AG10803 (cell line): ENCODE measurements around the gene EPS8L2.

Experiments used
- DNase-seq: peaks from one replicate; pipeline ENCODE4 v3.0.0; 2010; ENCODE audit warnings: low read depth
- H3K4me3 ChIP-seq: 2 replicates; pipeline ENCODE4 v1.5.1; 2011; ENCODE audit warnings: mild to moderate bottlenecking, low read length, control low read depth
- TF ChIP-seq, protein P1 (sequence below): conservative IDR thresholded peaks from 2 replicates; pipeline ENCODE4 v1.5.1; 2011; ENCODE audit warnings: mild to moderate bottlenecking, low read length, control low read depth, inconsistent platforms

EPS8L2 gene

DNA sequence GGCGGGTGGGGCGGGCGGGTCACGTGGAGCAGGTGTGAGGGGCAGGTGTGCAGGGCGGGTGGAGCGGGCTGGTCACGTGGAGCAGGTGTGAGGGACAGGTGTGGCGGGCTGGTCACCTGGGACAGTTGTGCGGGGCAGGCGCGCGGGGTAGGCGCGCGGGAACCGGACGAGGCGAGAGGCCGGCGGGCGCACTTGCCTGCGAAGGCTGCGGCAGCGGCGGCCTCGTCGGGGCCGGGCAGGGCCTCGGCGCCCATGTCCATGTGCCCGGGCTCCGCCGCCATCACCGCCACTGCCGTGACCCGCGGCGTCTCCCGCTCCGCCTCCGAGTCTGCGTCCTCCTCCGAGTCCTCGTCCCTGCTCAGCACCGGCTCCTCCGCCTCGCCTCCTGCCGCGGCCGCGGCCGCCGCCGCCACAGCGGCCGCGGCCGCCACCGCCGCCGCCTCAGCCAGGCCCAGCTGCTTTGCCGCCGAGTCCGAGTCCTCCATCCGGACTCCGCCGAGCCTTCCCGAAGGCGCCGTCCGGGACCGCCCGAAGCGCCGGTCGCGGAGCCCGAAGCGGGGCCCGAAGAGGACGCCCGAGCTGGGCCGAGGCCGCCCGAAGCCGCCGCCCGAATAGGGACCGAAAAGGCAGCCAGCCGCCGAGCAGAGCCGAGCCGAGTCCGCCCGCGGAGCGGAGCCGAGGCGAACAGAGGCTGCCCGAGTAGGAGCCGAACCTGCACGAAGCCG, 11.3 kb upstream of the EPS8L2 start, which contains the start of gene DEAF1:
Gene DEAF1 (minus strand): TSS at position 660 of the 725 bp plus-strand sequence. CDS start 175 bp downstream, at position 485.
- peak; percentile 94 for DNase-seq
- peak within 1 kb of the TSS; percentile 80 for H3K4me3 ChIP-seq
- TF ChIP-seq, protein P1, sequence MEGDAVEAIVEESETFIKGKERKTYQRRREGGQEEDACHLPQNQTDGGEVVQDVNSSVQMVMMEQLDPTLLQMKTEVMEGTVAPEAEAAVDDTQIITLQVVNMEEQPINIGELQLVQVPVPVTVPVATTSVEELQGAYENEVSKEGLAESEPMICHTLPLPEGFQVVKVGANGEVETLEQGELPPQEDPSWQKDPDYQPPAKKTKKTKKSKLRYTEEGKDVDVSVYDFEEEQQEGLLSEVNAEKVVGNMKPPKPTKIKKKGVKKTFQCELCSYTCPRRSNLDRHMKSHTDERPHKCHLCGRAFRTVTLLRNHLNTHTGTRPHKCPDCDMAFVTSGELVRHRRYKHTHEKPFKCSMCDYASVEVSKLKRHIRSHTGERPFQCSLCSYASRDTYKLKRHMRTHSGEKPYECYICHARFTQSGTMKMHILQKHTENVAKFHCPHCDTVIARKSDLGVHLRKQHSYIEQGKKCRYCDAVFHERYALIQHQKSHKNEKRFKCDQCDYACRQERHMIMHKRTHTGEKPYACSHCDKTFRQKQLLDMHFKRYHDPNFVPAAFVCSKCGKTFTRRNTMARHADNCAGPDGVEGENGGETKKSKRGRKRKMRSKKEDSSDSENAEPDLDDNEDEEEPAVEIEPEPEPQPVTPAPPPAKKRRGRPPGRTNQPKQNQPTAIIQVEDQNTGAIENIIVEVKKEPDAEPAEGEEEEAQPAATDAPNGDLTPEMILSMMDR, result no peak

DNA sequence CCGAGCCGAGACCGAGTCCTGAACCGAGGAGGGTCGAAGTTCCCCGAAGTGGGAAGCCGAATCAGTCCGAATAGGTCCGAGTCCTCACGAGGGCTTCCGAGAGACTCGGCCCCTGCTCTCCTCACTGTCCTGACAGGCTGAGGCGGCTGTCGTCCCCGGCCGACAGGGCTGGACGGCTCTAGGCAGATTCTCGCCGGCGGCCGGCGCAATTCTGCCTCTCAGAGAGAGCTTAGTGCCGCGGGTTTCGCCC, 10.8 kb upstream of the EPS8L2 start:
- peak overlapping the region; percentile 80 for H3K4me3 ChIP-seq
- no peak for DNase-seq
- TF ChIP-seq, protein P1, result no peak

DNA sequence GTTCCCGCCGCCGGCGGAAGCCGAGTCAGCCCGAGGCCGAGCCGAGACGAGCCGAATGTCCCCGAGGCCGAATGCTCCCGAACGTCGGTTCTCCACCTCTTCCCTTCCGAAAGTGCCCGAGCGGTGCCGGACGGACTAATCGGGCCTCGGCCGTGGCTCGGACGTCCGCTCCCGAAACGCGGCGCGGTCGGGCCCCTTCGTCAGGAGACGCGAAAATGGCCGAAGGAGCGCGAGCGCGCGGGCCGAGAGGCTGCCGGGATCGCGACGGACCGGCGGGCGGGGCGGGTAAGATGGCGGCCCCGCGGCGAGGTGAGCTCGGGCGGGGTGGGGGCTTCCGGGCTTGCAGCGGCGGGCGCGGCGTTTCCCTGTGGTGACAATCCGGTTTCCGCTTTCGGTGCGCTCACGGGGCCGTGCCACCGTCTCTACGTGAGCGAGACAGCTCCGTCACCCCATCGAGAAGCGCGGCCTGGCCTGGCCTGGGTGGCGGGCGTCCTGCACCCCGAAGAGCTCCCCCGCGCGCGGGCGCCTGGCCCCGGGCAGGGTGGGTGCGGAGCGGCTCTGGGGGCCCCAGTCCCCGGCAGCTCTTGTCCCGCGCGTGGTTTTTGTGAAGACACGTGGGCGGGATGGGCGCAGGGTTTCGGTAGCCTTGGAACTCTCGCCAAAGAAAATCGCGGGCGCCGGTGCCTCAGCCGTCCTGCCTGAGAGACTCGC, 10.3 kb upstream of the EPS8L2 start, which contains the start of gene TMEM80:
Gene TMEM80 (plus strand): TSS at position 279 of the 711 bp plus-strand sequence. CDS start 12 bp downstream, at position 291.
- peak; percentile 96 for DNase-seq
- TF ChIP-seq, protein P1, result no peak
- peak within 1 kb of the TSS; percentile 80 for H3K4me3 ChIP-seq

DNA sequence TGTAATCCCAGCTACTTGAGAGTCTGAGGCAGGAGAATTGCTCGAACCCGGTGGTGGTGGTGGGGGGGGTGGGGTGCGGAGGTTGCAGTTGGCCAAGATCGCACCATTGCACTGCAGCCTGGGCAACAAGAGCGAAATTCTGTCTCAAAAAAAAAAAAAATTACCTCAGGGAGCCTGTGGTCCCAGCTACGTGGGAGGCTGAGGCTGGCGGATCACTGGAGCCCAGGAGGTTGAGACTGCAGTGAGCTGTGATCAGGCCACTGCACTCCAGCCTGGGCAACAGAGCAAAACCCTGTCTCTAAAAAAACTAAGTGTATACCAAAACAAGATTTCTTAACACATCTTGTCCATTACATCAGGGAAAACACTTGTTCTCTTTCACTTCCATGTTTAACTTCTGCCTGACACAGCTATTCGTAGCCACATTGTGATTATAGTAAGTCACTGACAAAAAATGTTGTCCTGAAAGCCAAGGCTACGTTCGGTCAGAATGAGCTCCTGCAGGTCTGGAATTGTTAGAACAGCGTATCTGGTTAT, 9.0 kb upstream of the EPS8L2 start:
- TF ChIP-seq, protein P1, result no peak
- DNase-seq, result peak; percentile 95
- H3K4me3 ChIP-seq, result peak overlapping the region; percentile 80

DNA sequence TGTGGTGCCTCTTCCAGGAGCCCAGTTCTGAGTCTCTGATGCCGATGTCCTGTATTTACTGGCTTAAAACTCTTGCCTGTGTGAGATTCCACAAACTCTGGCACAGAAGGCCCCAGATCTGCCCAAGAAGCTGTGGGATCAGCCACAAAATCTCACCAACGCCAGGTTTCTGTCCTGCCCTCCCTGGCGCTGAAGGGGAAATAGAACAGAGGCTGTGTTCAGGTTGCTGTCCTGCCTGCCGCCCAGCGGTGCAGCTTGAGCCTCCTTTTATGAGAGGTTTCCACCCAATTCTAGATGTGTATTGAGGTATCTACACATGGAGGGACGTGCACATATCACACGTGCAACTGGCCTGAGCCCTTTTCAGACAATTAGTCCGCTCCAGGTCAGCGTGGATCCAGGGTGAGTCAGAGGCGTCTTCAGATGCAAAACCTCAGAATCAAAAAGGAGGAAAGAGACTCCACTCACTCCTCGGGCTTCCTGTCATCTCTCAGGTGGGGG, 8.2 kb upstream of the EPS8L2 start:
- peak overlapping the region; percentile 12; the same call in 1 of the 2 replicates for H3K4me3 ChIP-seq
- peak; percentile 50 for DNase-seq
- TF ChIP-seq, protein P1, result no peak

DNA sequence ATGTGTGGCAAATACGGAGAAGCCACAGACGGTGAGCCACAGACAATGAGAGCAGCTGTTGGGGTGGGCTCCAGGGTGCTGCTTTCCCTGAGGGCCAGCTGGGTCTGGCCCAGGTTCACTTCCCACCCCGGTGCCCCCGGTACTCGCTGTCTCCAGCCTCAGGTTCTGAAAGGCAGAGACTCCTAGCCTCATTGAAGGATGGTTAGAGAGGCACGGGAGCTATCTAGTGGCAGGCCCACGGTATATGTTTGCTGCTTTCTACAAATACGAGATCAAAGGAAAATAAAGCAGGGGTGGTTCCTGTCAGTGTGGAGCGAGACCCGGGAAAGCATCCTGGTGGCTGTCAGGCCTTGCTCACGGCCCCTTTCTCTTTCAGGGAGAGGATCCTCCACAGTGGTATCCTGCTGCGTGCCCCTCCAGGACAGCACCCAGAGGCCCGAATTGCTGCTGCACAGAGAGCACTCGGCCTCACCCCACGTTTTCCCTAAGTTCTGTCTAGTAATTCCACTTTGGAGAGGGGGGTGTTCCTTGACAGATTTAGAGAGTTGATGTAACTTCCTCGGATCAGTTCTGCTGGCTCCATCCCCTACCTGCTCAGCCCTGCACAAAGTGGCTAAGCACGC, 7.4 kb upstream of the EPS8L2 start:
- DNase-seq, result no peak
- no peak overlapping the region for H3K4me3 ChIP-seq
- TF ChIP-seq, protein P1, result no peak
